Fibroblast of peridontal ligament (primary cell): Measurements from ENCODE around the gene EIF2B5.
A peak's percentile ranks its signal among the peaks of the same experiment; 100 is the strongest.
"Not testable (repeated sequence)": the region's sequence is repeated elsewhere in the genome, so short reads cannot be mapped to it uniquely, and the experiment has no call there.

Experiments
- DNase-seq: peaks from one replicate; pipeline ENCODE4 v3.0.0-alpha.2; 2010; ENCODE audit errors: extremely low read depth

Gene EIF2B5

GRCh38 chr3:184135149-184135910, at the start of gene EIF2B5:
Gene EIF2B5 (plus strand): TSS chr3:184135358. CDS start chr3:184135386, 28 bp downstream.
- DNase-seq = peak; percentile 93

GRCh38 chr3:184085389-184085852, 49.7 kb upstream of the EIF2B5 start:
- no peak for DNase-seq

GRCh38 chr3:184092199-184092598, 43.0 kb upstream of the EIF2B5 start:
- DNase-seq = no peak

- DNase-seq = no peak
Measured at GRCh38 chr3:184096811-184097383, 38.3 kb upstream of the EIF2B5 start, which contains the start of gene HTR3E. Gene HTR3E (plus strand): TSS chr3:184097064. CDS start chr3:184097530, 466 bp downstream.

- no peak for DNase-seq
Measured at GRCh38 chr3:184097556-184097955, 37.6 kb upstream of the EIF2B5 start.

GRCh38 chr3:184099806-184100686, 35.1 kb upstream of the EIF2B5 start:
- no peak for DNase-seq

DNA sequence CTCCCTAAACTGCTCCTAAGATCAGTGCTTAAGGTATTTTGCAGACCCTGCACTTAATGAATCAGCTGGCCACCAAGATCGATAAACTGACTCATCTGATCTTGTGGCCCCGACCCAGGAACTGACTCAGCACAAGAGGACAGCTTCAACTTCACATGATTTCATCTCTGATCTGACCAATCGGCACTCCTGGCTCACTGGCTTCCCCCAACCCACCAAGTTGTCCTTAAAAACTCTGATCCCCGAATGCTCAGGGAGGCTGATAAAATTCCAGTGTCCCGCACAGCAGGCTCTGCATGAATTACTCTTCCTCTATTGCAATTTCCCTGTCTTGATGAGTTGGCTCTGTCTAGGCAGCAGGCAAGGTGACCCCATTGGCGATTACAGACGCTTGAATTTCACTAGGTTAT, 24.8 kb upstream of the EIF2B5 start:
- DNase-seq = peak; percentile 10

DNA sequence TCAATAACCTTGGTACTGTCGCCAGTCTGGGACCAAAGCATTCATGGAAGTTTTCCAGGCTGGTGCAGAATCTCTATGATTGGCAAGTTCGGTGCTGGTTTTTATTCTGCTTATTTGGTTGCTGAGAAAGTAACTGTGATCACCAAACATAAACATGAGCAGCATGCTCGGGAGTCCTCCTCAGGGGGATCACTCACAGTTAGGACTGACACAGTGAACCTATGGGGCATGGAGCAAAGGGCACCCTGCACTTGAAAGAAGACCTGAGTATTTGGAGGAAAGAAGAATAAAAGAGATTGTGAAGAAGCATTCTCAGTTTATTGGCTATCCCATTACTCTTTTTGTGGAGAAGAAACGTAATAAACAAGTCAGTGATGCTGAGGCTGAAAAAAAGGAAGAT, 19.1 kb upstream of the EIF2B5 start:
- no peak for DNase-seq

- no peak for DNase-seq
Measured at GRCh38 chr3:184117636-184118035, 17.5 kb upstream of the EIF2B5 start.

GRCh38 chr3:184121031-184121430, 14.1 kb upstream of the EIF2B5 start:
- not testable (repeated sequence) for DNase-seq

- no peak for DNase-seq
Measured at GRCh38 chr3:184126006-184126405, 9.2 kb upstream of the EIF2B5 start.

DNA sequence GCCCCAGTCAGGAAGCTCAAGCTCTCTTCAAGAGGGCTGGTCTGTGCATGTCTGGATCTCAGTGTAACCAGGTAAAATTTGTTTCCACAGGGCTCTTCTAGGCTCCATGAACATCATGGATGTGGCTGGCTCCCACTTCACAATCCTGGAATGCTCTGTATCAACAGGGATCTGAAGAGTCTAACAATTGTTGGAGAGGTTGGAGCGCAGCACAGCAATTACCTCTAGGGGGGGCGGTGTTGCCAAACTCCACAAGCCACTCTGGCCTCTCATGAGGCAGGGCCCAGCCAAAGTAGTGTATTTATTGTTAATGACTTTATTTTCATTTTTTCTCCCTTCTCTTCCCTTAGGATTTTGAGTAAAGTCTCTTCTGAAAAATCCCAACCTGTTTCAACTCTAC, 6.1 kb upstream of the EIF2B5 start:
- DNase-seq = peak; percentile 47

DNA sequence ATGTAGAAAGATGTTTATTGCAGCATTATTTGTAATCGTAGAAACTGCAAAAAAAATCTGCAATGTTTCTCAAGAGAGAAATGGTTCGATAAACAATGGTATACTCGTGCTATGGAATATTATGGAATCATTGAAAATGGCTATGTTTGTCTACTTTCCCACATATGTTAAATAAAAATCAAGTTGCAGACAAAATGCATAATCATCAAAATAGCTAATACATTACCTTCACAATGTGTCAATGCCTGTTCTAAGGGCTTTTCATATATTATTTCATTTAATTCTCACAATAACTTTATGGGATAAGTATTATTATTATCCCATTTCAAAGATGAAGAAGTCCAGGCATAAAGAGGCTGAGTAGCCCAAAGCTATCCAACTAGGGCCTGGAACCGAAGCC, 2.2 kb upstream of the EIF2B5 start:
- DNase-seq = no peak

GRCh38 chr3:184133840-184134745, 1.1 kb upstream of the EIF2B5 start:
- peak; percentile 75 for DNase-seq

DNA sequence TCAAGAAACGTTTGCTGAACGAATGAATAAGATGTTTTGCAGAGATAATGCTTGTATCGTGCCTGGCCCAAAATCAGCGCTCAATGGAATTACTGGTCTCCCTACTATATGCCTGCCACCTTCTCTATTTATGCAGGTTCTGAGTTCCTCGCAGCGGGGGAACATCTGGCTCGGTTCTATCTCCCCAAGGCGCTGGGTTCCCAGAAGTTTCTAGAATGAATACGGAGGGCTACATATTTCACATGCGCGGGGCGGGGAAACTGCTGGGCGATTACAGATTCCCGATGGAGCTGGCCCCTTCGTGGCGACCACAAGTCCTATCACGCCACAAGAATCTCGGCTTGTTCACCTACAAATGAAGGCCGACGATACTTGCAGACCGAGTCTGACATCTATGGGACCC, 411 bp upstream of the EIF2B5 start:
- DNase-seq = no peak

- no peak for DNase-seq
Measured at GRCh38 chr3:184135911-184136260, 728 bp downstream of the EIF2B5 start.

GRCh38 chr3:184140436-184140835, 5.3 kb downstream of the EIF2B5 start:
- no peak for DNase-seq

GRCh38 chr3:184142199-184142598, 7.0 kb downstream of the EIF2B5 start:
- DNase-seq = no peak

DNA sequence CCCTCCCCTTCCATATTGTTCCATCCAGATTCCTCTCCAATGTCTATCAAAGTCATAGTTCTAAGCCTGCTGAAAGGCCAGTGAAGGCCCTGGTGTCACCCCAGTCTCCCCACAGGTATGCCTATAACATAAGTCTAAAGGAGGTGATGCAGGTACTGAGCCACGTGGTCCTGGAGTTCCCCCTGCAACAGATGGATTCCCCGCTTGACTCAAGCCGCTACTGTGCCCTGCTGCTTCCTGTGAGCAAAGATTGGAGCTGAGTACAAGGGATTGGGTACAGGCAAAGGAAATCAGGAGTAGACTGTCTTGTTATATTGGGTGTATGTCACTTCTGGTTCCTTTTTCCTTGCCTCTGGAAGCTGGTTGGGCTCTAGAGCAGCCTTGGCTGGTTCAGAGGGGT, 8.2 kb downstream of the EIF2B5 start:
- DNase-seq = no peak

GRCh38 chr3:184144505-184144904, 9.3 kb downstream of the EIF2B5 start:
- DNase-seq = no peak

DNA sequence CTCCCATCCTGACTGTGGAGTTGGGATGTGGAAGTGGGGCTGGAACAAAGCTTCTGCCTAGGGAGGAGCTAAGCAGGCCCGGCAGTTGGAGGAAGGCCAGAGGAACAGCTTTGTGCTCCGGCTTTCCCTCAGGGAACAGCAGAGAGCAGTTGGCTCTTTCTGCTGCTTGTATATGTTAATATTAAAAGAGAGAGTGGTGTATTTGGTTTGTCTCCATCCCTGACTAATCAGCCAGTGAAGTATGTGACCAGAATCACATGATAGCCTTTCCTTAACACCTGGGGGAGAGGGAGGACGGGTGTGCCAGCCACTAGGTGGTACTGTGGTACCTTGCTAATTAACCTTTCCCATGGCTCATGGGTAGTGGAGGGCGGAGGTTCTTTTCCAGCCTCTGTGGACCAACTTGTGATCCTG, 10.0 kb downstream of the EIF2B5 start:
- peak; percentile 74 for DNase-seq
